A549 (cell line): ENCODE measurements around the gene TPSG1. TPM values are rescaled to one million over a fixed set of nuclear protein-coding genes. Genes with fewer than 3 reads are reported as not detected.
"Not testable (repeated sequence)": the region's sequence is repeated elsewhere in the genome, so short reads cannot be mapped to it uniquely, and the experiment has no call there.

Experiments
- ATAC-seq, 2 experiments: fragments of 200-7000 bp in 1 of 2; fragments of >200 bp in 1 of 2; cut with Nextera tagmentation in 1 of 2; cut with Tn5 transposase in 1 of 2; 3 replicates each; pipeline versions ENCODE4 v1.8.0 to v1.9.1; 2018 to 2020; ENCODE audit warnings: mild to moderate bottlenecking in 1 of 2, moderate library complexity in 1 of 2
- CTCF ChIA-PET: fragments of 300-600 bp; sonication (Branson Sonifier 250); formaldehyde crosslinking; extraction: SDS; loops from one replicate; lab custom pipeline; 2021; ENCODE audit warnings: antibody characterized with exemption, inconsistent platforms; lab: Yijun Ruan, JAX
- POLR2A ChIA-PET: fragments of 350-600 bp; formaldehyde crosslinking; extraction: SDS; loops from one replicate; lab custom pipeline; 2021; ENCODE audit warnings: antibody characterized with exemption, inconsistent platforms; lab: Yijun Ruan, JAX
- DNase-seq, 2 experiments: peaks; one replicate each; pipeline versions ENCODE4 v3.0.0 to v3.0.0-alpha.2; 2011 to 2016; ENCODE audit warnings: low read depth in 1 of 2, low spot score in 1 of 2
- FAIRE-seq: peaks from 2 replicates; lab custom pipeline; 2011; peaks lifted over from hg19 to GRCh38; lab: Jason Lieb, UNC
- H3K27ac ChIP-seq, 2 experiments: fragments of >200 bp; sonication (Bioruptor Twin); formaldehyde crosslinking; 3 replicates each; pipeline ENCODE4 v1.5.1; 2016 to 2017
- H3K4me1 ChIP-seq: fragments of >200 bp; sonication (Bioruptor Twin); formaldehyde crosslinking; 3 replicates; pipeline ENCODE4 v1.6.1; 2016
- H3K4me2 ChIP-seq: fragments of >200 bp; sonication (Bioruptor Twin); formaldehyde crosslinking; 3 replicates; pipeline ENCODE4 v1.6.1; 2016
- H3K4me3 ChIP-seq: fragments of >200 bp; sonication (Bioruptor Twin); formaldehyde crosslinking; 3 replicates; pipeline ENCODE4 v1.5.1; 2016
- H3K9me3 ChIP-seq: fragments of >200 bp; sonication (Bioruptor Twin); formaldehyde crosslinking; 3 replicates; pipeline ENCODE4 v1.6.1; 2016
- CHD4 ChIP-seq: fragments of 200-600 bp; sonication (generic); IDR thresholded peaks from 2 replicates; pipeline ENCODE4 v1.6.1; 2016; ENCODE audit warnings: antibody characterized with exemption, mild to moderate bottlenecking, borderline replicate concordance
- EHMT2 ChIP-seq: fragments of 200-600 bp; sonication (generic); IDR thresholded peaks from 2 replicates; pipeline ENCODE4 v1.6.1; 2016; ENCODE audit warnings: antibody characterized with exemption, low read depth, mild to moderate bottlenecking, moderate library complexity
- EP300 ChIP-seq, 2 experiments: fragments of >200 bp; sonication (Bioruptor Twin); formaldehyde crosslinking; IDR thresholded peaks; 2 replicates in 1 of 2; 3 replicates in 1 of 2; pipeline ENCODE4 v1.6.1; 2016 to 2017
- GATA3 ChIP-seq: IDR thresholded peaks from 2 replicates; pipeline ENCODE4 v1.6.1; 2012; ENCODE audit warnings: borderline replicate concordance
- HEYL ChIP-seq: fragments of 250-450 bp; sonication (Bioruptor Pico); IDR thresholded peaks from 2 replicates; pipeline ENCODE4 v1.8.0; 2021; ENCODE audit warnings: mild to moderate bottlenecking, moderate library complexity
- JUN ChIP-seq, 2 experiments: fragments of >200 bp; sonication (Bioruptor Twin); formaldehyde crosslinking; IDR thresholded peaks; 2 replicates in 1 of 2; 3 replicates in 1 of 2; pipeline ENCODE4 v1.6.1; 2016 to 2017
- JUNB ChIP-seq: fragments of >200 bp; sonication (Bioruptor Twin); formaldehyde crosslinking; IDR thresholded peaks from 2 replicates; pipeline ENCODE4 v1.6.1; 2016
- KDM5A ChIP-seq: fragments of 200-600 bp; sonication (generic); IDR thresholded peaks from 2 replicates; pipeline ENCODE4 v1.6.1; 2016; ENCODE audit warnings: antibody characterized with exemption, mild to moderate bottlenecking
- MAFK ChIP-seq: fragments of 450-650 bp; IDR thresholded peaks from 2 replicates; pipeline ENCODE4 v1.6.1; 2014; ENCODE audit not compliant: partially characterized antibody
- NR3C1 ChIP-seq: fragments of >200 bp; sonication (Bioruptor Twin); formaldehyde crosslinking; IDR thresholded peaks from 3 replicates; pipeline ENCODE4 v1.6.1; 2017
- POLR2A ChIP-seq: IDR thresholded peaks from 2 replicates; pipeline ENCODE4 v1.6.1; 2012; ENCODE audit warnings: mild to moderate bottlenecking, low read length
- POLR2AphosphoS2 ChIP-seq: conservative IDR thresholded peaks from 2 replicates; pipeline ENCODE4 v1.6.1; 2012; ENCODE audit warnings: low read length, improper control_type of control experiment, inconsistent platforms
- RARB ChIP-seq: fragments of 250-450 bp; sonication (Bioruptor Pico); IDR thresholded peaks from 2 replicates; pipeline ENCODE4 v1.8.0; 2021; ENCODE audit warnings: mild to moderate bottlenecking, moderate library complexity
- RCOR1 ChIP-seq: fragments of 150-350 bp; IDR thresholded peaks from 2 replicates; pipeline ENCODE4 v1.6.1; 2014; ENCODE audit warnings: antibody characterized with exemption, low read length, low read depth
- RFX5 ChIP-seq: fragments of 450-650 bp; IDR thresholded peaks from 2 replicates; pipeline ENCODE4 v1.7.1; 2014; ENCODE audit warnings: antibody characterized with exemption, mild to moderate bottlenecking, moderate library complexity
- ZFP36 ChIP-seq: fragments of 450-650 bp; IDR thresholded peaks from 2 replicates; pipeline ENCODE4 v1.6.1; 2014; ENCODE audit warnings: borderline replicate concordance; ENCODE audit not compliant: partially characterized antibody
- WGBS: methylation state at CpG from one replicate; pipeline ENCODE4 v1.1.6; 2017; ENCODE audit errors: missing lambda C conversion rate; 5-methylcytosine and 5-hydroxymethylcytosine counted together
- polyA plus RNA-seq, 4 experiments: library from polyadenylated mRNA; depleted of rRNA in 3 of 4; stranded (reverse); fragments of >200 nt; fragmentation: RNase III in 1 of 4; extraction: RNeasy Plus Mini Kit Qiagen cat#74134 plus additional on column Dnase treatment in 1 of 4; gene quantifications; 2 replicates in 3 of 4; 3 replicates in 1 of 4; pipeline ENCODE4 v1.2.3, GENCODE V29; 2011 to 2017
- TF ChIP-seq, protein P1 (sequence below): fragments of >200 bp; sonication (Bioruptor Twin); formaldehyde crosslinking; IDR thresholded peaks from 3 replicates; pipeline ENCODE4 v1.6.1; 2016
- TF ChIP-seq, protein P2 (sequence below): fragments of >200 bp; sonication (Bioruptor Twin); formaldehyde crosslinking; IDR thresholded peaks from 2 replicates; pipeline ENCODE4 v1.6.1; 2016
- TF ChIP-seq, protein P3 (sequence below): fragments of 250-450 bp; sonication (Bioruptor Pico); IDR thresholded peaks from 2 replicates; pipeline ENCODE4 v1.5.0; 2020; ENCODE audit warnings: low read depth, mild to moderate bottlenecking, moderate library complexity
- TF ChIP-seq, protein P4 (sequence below): fragments of 200-600 bp; sonication (generic); IDR thresholded peaks from 2 replicates; pipeline ENCODE4 v1.6.1; 2016; ENCODE audit warnings: antibody characterized with exemption, mild to moderate bottlenecking, moderate library complexity

TPSG1 gene
- polyA plus RNA-seq, 2 of the 4 experiments (the other 2 are of a cell fraction) = not detected

DNA sequence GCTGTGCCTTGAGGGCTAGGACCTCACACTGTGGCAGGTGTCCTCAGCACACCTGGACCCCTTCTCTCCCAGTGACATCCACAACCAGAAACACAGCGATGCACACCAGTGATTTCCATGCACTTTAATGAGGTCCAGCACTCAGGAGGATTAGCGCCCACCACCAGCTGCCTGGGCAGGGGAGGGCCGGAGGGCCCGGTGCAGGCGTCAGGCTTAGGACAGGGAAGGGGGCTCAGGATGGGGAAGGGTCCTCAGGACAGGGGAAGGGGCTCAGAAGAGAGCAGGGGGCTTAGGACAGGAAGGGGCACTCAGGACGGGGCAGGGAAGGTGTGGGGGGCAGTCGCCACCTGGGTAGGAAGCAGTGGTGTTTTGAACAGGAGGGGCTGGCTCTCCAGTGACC is 3.2 kb upstream of the TPSG1 start:
- DNase-seq, H3K4me3 ChIP-seq, CTCF ChIA-PET, H3K9me3 ChIP-seq, H3K27ac ChIP-seq, ATAC-seq, FAIRE-seq, POLR2A ChIA-PET, H3K4me2 ChIP-seq: not testable (repeated sequence)
- 65% methylated on average over 5 of the region's 7 CpGs for WGBS
- peaks cover 13% of the 10 kb centered on the region for H3K4me1 ChIP-seq

DNA sequence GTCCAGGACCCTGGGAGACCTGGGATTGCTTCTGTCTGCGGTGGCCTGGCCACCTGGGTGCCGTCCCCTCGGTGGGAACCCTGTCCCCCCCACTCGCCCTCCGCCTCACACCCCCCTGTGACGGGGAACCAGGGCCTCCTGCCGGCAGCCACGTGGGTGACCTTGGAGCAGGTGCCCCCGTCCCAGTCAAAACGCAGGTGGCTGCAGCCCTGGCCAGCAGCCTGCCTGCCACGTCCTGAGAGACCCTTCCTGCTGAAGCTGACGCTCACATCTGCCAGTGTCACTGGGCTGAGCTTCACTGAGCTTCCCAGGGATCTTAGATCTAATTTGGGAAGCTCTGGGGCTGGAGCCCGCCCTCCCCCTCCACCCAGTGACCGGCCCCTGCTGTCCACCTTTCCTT is 1.6 kb upstream of the TPSG1 start:
- H3K27ac ChIP-seq, H3K4me2 ChIP-seq, POLR2A ChIA-PET, FAIRE-seq, H3K9me3 ChIP-seq, ATAC-seq, DNase-seq, H3K4me3 ChIP-seq: not testable (repeated sequence)
- H3K4me1 ChIP-seq = peaks cover 13% of the 10 kb centered on the region
- CTCF ChIA-PET = interaction anchor here (0.6 kb wide), 1 partner anchor 103 kb away, joined by 3 read pairs; no protein-coding TSS in a partner anchor
- 75% methylated on average over 3 of the region's 14 CpGs for WGBS

DNA sequence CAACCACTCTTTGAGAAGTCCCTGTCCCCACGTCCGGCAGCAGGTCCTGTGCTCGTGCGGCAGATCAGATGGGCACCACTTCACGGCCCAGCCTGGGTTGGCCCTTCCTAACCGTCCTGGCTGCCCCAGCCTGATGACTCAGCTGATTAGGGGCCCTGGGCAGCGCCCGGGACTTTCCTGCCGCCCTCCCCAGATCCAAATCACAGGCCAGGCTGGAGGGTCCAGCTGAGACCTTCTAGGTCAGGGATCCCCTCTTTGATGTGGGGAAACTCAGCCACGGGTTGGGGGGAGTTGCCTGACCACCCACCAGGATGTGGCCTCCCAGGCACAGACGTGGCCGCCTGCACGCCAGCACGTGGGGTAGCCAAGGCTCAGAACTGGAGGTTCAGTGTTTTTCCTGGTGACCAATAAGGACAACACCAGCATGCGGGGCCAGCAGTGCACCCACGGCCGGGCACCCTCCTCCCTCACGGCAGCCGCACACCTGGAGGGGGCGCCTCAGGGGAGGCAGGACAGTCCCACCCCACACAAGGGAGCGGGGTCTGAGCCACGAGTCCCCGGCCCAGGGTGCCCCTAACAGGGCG is 752 bp upstream of the TPSG1 start:
- CTCF ChIA-PET = interaction anchor here (0.6 to 1.3 kb wide), 3 partner anchors 102 to 168 kb away, joined by 3 read pairs; no protein-coding TSS in a partner anchor
- POLR2A ChIA-PET, DNase-seq, H3K9me3 ChIP-seq, H3K4me3 ChIP-seq, FAIRE-seq: not testable (repeated sequence)
- WGBS = 71% methylated on average over 18 of the region's 24 CpGs
- peak in 1 of 2 experiments; percentile 50; a peak in 3 of 6 replicates for ATAC-seq
- Histone ChIP-seq H3K4me2 (0 out of 3 replicates have a peak overlapping the region, but pooled peaks have one; percentile 1), H3K27ac (peak overlapping the region; percentile 45 to 77; a peak in 4 of 6 replicates), H3K4me1 (peaks cover 20% of the 10 kb centered on the region)
- peak; percentile 60 for TF ChIP-seq MAFK

DNA sequence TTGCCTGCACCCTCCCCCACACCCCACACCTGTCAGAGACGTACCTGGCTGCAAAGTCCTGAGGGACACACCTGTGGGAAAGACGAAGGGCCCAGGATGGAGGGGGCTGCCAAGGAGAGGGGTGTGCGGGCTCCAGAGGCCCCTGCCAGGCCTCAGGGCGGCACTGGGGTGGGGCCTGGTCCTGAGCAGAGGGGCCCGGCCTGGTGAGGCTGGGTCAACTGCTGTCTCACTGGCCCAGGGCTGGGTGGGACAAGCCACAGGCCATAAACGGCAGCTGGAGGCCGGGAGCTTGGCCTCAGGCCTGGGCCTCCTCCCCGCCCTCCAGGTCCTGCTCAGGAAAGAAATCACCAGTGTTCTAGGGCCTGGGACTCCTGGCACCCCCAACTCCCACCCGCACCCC is 510 bp downstream of the TPSG1 start:
- Histone ChIP-seq H3K4me3 (no peak overlapping the region), H3K9me3 (no peaks in the 10 kb centered on the region), H3K4me1 (peaks cover 20% of the 10 kb centered on the region), H3K4me2 (no peak overlapping the region), H3K27ac (peak overlapping the region in 1 of 2 experiments; percentile 77; a peak in 3 of 6 replicates)
- 84% methylated on average over 8 of the region's 9 CpGs for WGBS
- TF ChIP-seq, protein P1, sequence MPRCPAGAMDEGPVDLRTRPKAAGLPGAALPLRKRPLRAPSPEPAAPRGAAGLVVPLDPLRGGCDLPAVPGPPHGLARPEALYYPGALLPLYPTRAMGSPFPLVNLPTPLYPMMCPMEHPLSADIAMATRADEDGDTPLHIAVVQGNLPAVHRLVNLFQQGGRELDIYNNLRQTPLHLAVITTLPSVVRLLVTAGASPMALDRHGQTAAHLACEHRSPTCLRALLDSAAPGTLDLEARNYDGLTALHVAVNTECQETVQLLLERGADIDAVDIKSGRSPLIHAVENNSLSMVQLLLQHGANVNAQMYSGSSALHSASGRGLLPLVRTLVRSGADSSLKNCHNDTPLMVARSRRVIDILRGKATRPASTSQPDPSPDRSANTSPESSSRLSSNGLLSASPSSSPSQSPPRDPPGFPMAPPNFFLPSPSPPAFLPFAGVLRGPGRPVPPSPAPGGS = no peak
- no peak for TF ChIP-seq POLR2A
- no peak for TF ChIP-seq HEYL
- no peak for TF ChIP-seq CHD4
- TF ChIP-seq, protein P2, sequence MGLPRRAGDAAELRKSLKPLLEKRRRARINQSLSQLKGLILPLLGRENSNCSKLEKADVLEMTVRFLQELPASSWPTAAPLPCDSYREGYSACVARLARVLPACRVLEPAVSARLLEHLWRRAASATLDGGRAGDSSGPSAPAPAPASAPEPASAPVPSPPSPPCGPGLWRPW = no peak
- no peak for TF ChIP-seq NR3C1
- TF ChIP-seq POLR2AphosphoS2 = no peak
- no peak for TF ChIP-seq JUN (IDR thresholded peaks at IDR 0.05)
- TF ChIP-seq, protein P3, sequence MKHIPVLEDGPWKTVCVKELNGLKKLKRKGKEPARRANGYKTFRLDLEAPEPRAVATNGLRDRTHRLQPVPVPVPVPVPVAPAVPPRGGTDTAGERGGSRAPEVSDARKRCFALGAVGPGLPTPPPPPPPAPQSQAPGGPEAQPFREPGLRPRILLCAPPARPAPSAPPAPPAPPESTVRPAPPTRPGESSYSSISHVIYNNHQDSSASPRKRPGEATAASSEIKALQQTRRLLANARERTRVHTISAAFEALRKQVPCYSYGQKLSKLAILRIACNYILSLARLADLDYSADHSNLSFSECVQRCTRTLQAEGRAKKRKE (CRISPR knock-in tag) = no peak
- no peak for TF ChIP-seq EP300 (IDR thresholded peaks at IDR 0.05)
- TF ChIP-seq, protein P4, sequence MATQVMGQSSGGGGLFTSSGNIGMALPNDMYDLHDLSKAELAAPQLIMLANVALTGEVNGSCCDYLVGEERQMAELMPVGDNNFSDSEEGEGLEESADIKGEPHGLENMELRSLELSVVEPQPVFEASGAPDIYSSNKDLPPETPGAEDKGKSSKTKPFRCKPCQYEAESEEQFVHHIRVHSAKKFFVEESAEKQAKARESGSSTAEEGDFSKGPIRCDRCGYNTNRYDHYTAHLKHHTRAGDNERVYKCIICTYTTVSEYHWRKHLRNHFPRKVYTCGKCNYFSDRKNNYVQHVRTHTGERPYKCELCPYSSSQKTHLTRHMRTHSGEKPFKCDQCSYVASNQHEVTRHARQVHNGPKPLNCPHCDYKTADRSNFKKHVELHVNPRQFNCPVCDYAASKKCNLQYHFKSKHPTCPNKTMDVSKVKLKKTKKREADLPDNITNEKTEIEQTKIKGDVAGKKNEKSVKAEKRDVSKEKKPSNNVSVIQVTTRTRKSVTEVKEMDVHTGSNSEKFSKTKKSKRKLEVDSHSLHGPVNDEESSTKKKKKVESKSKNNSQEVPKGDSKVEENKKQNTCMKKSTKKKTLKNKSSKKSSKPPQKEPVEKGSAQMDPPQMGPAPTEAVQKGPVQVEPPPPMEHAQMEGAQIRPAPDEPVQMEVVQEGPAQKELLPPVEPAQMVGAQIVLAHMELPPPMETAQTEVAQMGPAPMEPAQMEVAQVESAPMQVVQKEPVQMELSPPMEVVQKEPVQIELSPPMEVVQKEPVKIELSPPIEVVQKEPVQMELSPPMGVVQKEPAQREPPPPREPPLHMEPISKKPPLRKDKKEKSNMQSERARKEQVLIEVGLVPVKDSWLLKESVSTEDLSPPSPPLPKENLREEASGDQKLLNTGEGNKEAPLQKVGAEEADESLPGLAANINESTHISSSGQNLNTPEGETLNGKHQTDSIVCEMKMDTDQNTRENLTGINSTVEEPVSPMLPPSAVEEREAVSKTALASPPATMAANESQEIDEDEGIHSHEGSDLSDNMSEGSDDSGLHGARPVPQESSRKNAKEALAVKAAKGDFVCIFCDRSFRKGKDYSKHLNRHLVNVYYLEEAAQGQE = no peak
- no peak for TF ChIP-seq ZFP36
- TF ChIP-seq EHMT2 = no peak
- TF ChIP-seq KDM5A = no peak
- TF ChIP-seq JUNB = no peak
- TF ChIP-seq GATA3 = no peak
- TF ChIP-seq RCOR1 = no peak
- TF ChIP-seq RARB (CRISPR knock-in tag) = no peak
- TF ChIP-seq RFX5 = no peak
- ChIA-PET CTCF (interaction anchor here (1.0 to 1.3 kb wide), 3 partner anchors 62 to 167 kb away, joined by 3 to 5 read pairs (median 3); no protein-coding TSS in a partner anchor), POLR2A (no interaction called here)
- FAIRE-seq = no peak
- no peak for DNase-seq
- ATAC-seq = no peak
